ENCODE measurements around the gene KRTAP4-2.

GRCh38 chr17:41190328-41190727 is 12.3 kb upstream of the KRTAP4-2 start:
- TF ChIP-seq GATA3 (IDR thresholded peaks at IDR 0.05; ENCODE audit: low read depth, low read length) (no peak), GATA2 (IDR thresholded peaks at IDR 0.05; ENCODE audit: low read depth, low read length) (no peak)

All from SH-SY5Y (cell line).